Muscle layer of duodenum (tissue), 2 donors: ENCODE results near the gene TBX1.
A peak's percentile ranks its signal among the peaks of the same experiment; 100 is the strongest.

Source experiments
- H3K27ac ChIP-seq: one replicate; pipeline ENCODE4 v1.7.0; 2013; ENCODE audit warnings: mild to moderate bottlenecking, low read length
- H3K27me3 ChIP-seq: one replicate; pipeline ENCODE4 v1.7.0; 2013; ENCODE audit warnings: low read depth, mild to moderate bottlenecking, control low read depth, low read length
- H3K36me3 ChIP-seq, 2 donors: one replicate each; pipeline ENCODE4 v1.7.0; 2013; ENCODE audit warnings: low read length in 2 of 2, control low read depth in 1 of 2, mild to moderate bottlenecking in 1 of 2; ENCODE audit not compliant: insufficient read depth in 2 of 2, control insufficient read depth in 1 of 2
- H3K4me1 ChIP-seq, 2 donors: one replicate each; pipeline ENCODE4 v1.7.0; 2013; ENCODE audit warnings: low read length in 2 of 2, mild to moderate bottlenecking in 2 of 2, control low read depth in 1 of 2, moderate library complexity in 1 of 2; ENCODE audit not compliant: insufficient read depth in 2 of 2, control insufficient read depth in 1 of 2
- H3K4me3 ChIP-seq, 2 donors: one replicate each; pipeline ENCODE4 v1.7.0; 2013; ENCODE audit warnings: low read length in 2 of 2, low read depth in 1 of 2, mild to moderate bottlenecking in 1 of 2
- H3K9me3 ChIP-seq, 2 donors: one replicate each; pipeline ENCODE4 v1.7.0; 2013; ENCODE audit warnings: low read length in 2 of 2, control low read depth in 1 of 2, mild to moderate bottlenecking in 1 of 2; ENCODE audit not compliant: control insufficient read depth in 1 of 2
- donor health status: healthy.

TBX1 gene

DNA sequence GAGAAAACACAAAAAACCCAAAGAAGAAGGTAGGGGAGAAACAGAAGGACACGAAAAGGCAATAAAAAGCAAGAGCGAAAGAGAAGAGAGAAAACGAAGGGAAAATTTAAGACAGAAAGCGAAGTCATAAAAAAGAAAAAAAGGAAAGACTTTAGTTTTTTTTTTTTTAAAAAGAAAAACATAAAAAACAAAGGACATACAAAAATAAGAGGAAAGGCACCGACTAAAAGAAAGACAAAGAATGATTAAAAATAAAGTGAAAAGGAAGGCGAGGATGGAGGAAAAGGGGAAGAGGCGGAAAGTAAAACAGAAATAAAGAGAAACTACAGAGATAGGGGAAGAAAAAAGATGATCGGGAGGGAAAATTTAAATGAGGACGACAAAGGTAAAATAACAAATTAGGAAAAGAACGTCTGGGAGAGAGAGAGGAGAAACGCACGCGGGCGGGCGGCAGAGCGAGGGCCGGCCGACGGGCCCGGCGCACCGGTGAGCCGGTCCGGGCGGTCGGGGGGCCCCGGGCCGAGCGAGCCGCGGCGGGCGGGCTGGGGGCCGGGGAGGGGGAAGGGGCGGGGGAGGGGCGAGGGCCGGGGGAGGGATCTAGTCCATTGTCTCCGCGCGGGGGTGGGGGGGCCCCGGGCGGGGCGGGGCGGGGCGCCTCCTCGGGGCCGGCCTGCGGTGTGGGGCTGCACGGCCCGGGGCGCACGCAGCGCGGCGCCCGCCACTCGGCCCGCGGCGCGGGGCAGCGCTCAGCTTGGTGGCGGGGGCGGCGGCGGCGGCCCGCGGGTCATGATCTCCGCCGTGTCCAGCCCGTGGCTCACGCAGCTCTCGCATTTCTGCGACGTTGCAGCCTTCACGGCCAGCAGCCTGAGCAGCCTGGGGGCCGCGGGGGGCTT is at the start of gene TBX1:
Gene TBX1 (plus strand): TSS at position 721 of the 893 bp plus-strand sequence. CDS start 66 bp downstream, at position 787.
- H3K4me1 ChIP-seq: peaks cover 0 to 41% of the 10 kb centered on the region in 2 donors
- H3K27me3 ChIP-seq: peaks cover 54% of the 10 kb centered on the region
- no peaks in the 10 kb centered on the region for H3K36me3 ChIP-seq
- H3K4me3 ChIP-seq: peak within 1 kb of the TSS in 1 of 2 donors; percentile 32
- H3K9me3 ChIP-seq: no peaks in the 10 kb centered on the region
- H3K27ac ChIP-seq: no peak within 1 kb of the TSS

DNA sequence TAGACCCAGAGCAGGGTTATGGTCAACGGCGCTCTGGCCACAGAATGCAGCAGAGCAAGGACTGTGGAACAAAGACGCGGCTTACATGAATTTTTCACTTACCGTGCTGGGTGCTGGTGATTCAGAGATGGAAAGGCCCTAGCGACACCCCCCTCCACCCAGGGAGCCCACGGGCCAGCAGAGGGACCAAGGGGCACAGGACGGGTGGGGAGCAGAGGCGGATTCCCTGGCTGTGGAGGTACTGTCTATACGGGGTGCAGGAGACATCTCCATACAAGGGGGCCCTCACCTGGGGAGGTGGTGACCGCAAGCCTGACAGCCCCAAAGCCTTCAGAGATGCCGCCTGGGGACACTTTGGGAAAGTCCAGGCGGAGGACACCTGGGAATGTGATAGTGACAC is 47.3 kb upstream of the TBX1 start:
- Histone ChIP-seq H3K27me3 (no peaks in the 10 kb centered on the region), H3K27ac (no peak overlapping the region), H3K9me3 (no peaks in the 10 kb centered on the region), H3K4me3 (no peak overlapping the region), H3K36me3 (no peaks in the 10 kb centered on the region), H3K4me1 (peaks cover 0 to 24% of the 10 kb centered on the region in 2 donors)

DNA sequence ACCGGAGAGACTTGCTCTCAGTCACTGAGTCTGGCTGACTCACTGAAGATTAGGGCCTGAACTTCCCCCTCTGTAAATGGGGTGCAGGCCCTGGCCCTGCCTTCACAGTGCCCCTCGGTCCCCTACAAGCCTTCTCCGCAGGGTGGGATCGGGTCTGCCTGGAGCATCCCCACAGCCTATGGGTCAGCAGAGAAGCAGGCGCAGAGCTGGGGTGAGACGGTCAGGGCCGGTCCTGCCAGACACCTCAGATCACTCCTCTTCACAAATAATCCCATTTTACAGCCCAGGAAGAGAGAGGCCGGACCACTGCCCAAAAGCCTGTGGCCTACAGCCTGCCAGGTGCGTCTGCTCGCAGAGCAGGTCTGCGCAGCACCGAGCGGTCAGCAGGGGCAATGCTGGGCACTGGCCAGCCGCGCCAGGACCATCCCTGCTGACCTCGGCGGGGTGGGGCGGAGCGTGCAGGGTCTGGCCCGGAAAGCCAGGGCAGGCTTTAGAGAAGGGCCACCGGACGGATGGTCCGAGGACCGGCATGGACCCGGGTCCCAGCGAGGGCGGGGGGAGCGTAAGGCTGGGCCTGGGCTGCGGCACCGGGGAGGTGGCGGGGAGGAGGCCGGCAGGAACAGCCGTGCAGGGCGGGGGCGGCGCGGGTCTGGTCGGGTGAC is 46.8 kb upstream of the TBX1 start:
- H3K4me1 ChIP-seq: peaks cover 0 to 24% of the 10 kb centered on the region in 2 donors
- H3K36me3 ChIP-seq: no peaks in the 10 kb centered on the region
- no peaks in the 10 kb centered on the region for H3K27me3 ChIP-seq
- H3K27ac ChIP-seq: no peak overlapping the region
- H3K9me3 ChIP-seq: no peaks in the 10 kb centered on the region
- H3K4me3 ChIP-seq: peak overlapping the region; percentile 11 to 64

DNA sequence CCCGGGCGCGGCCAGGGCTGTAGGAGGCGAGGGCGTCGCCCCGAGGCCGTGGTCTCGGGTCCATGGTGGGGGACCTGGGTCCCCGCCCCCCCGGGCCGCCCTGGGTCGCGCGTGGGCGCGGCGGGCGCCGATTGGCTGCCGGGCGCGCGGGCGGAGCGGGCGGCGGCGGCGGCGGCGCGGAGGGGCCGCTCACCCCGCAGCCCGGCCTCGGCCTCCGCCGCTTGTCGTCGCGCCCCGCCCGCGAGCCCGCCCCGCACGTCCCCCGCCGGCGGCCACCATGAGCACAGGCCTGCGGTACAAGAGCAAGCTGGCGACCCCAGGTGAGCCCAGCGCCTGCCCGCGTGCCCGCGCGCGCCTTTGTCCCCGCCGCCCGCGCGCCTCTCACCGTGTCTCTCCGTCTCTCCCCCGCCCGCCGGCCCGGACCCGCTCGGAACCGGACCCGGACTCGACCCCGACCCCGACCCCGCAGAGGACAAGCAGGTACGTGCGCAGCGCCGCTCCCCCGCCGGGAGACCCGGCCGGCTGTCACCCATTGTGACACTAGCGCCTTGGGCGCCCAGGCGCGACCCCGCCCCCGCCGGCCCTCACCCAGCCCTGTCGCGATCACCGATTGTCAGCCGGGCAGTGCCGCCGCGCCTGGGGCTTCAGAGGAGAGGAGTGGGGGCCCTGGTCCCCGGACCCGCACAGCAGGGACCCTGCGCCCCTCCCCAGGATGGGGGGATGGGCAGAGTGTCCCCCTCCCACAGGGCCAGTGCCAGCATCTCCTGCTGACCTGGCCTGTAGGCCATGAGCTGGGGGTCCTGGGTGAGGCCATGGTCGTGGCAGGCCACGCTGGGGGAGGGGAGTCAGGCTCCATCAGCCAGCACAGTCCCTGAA is 46.0 kb upstream of the TBX1 start, which contains the start of gene SEPTIN5:
Gene SEPTIN5 (plus strand): TSS at position 192 of the 876 bp plus-strand sequence. CDS start 86 bp downstream, at position 278.
- H3K36me3 ChIP-seq: no peaks in the 10 kb centered on the region
- H3K4me1 ChIP-seq: peaks cover 0 to 29% of the 10 kb centered on the region in 2 donors
- peak within 1 kb of the TSS; percentile 16 to 80 for H3K4me3 ChIP-seq
- H3K27me3 ChIP-seq: no peaks in the 10 kb centered on the region
- H3K27ac ChIP-seq: no peak within 1 kb of the TSS
- no peaks in the 10 kb centered on the region for H3K9me3 ChIP-seq

DNA sequence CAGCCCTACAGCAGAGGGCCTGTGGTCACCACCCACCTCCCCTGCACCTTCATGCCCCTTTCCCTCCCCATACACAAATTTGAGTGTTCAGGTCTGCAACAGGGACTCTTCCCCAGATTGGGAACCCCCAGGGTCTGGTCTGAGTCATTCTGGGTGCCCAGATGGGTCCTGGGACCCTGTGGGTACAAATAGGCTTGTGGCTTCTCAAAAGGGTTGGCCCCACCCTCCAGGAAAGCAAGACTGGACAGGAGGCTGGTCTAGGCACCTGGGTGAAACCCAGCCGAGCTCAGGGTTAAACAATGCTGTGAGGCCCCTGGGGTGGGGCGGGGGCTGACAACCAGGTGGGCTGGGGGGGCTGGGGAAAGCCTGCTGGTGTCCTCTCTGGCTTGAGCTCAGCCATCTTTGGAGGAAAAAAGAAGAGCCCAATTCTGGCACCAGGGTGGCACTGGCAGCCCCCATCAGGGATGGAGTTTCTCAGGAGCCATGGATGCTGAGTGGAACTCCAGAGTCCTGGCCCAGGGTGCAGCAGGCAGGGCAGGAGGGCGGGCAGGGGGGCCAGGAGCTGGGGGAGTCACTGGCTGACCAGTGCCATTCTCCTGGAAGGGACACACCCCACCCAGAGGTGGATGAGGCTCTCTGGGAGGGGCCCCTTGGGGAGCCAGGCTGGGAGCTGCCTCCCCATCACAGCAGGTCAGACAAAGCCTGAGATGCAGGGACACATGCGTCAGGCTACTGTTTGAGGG is 45.2 kb upstream of the TBX1 start:
- no peak overlapping the region for H3K27ac ChIP-seq
- no peaks in the 10 kb centered on the region for H3K27me3 ChIP-seq

DNA sequence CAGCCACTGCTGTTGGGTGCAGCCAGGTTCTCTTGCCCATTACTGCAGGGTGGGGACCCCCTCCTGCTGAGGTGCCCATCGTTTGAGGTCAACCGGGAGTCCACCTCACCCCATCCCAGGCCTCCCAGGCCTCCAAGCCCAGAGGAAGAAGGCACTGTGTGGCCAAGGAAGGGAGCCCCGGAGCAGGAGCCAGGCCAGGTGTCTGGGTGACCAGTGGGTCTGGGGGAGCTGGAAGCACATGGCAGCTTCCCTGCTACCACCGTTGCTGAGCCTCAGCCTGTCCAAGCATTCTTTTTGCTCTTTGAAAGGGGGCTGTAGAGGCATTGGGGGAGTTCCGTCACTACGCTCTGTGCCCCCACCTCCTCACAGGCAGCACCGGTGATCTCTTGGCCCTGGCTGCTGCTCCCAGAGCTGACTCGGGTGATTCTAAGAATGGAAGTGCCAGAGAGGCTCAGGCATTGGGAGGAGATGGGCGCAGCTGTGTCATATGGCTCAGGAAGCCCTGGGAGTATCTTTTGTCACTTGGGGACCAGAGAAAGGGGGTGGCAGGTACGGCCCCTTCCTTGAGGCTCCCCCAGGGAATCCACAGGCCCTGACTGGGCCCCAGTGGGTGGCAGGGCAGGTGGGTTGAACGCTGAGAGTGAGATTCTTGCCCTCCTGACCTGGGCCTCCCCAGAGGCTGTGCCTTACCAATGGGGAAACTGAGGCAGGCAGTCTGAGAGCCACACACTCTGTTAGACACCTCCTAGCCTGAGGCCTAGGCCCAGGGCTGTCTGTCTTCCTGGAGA is 44.3 kb upstream of the TBX1 start:
- H3K27me3 ChIP-seq: no peaks in the 10 kb centered on the region

More for the DNA sequence above, 45.2 kb upstream of the TBX1 start:
- peaks cover 0 to 7% of the 10 kb centered on the region in 2 donors for H3K36me3 ChIP-seq
- H3K4me1 ChIP-seq: peaks cover 0 to 29% of the 10 kb centered on the region in 2 donors
- H3K9me3 ChIP-seq: no peaks in the 10 kb centered on the region
- H3K4me3 ChIP-seq: peak overlapping the region; percentile 16 to 80

DNA sequence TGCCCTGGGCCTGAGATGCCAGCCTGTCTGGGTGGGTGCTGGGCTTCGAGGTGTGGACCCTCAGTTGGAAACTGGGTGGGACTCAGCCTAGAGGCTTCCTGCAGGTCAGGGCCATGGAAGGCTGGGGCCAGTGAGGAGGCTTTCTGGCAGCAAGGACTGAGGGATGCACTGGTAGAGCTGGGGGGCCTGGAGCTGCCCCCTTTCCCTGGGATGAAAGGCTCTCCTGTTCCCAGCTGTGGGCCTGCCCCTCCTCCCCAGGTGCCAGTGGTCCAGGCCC is 43.8 kb upstream of the TBX1 start:
- Histone ChIP-seq H3K27me3 (no peaks in the 10 kb centered on the region), H3K36me3 (peaks cover 0 to 20% of the 10 kb centered on the region in 2 donors), H3K4me3 (no peak overlapping the region), H3K27ac (no peak overlapping the region), H3K4me1 (peaks cover 0 to 29% of the 10 kb centered on the region in 2 donors), H3K9me3 (no peaks in the 10 kb centered on the region)

More for the DNA sequence above, 44.3 kb upstream of the TBX1 start:
- no peaks in the 10 kb centered on the region for H3K9me3 ChIP-seq
- H3K36me3 ChIP-seq: peaks cover 0 to 15% of the 10 kb centered on the region in 2 donors
- H3K4me3 ChIP-seq: no peak overlapping the region
- no peak overlapping the region for H3K27ac ChIP-seq
- peaks cover 0 to 29% of the 10 kb centered on the region in 2 donors for H3K4me1 ChIP-seq

DNA sequence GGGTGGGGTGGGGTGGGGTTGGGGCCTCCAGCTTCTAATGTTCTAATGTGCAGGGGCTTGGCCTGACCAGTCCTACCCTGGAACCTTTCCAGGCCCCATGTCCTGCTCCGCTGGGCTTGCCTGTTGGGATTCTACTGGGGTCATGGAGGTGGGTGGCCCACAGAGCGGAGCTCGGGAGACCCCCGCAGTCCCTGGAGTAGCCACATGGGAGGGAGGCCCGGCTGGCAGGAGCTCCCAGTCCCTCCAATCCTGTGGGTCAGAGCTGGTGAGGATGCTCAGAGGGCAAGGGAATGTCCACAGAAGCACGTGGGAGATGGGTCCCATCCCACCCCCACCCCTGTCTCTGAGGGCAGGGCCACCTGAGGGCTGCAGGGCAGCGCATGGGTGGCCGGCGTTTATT is 43.4 kb upstream of the TBX1 start:
- Histone ChIP-seq H3K4me1 (peaks cover 0 to 29% of the 10 kb centered on the region in 2 donors), H3K27me3 (no peaks in the 10 kb centered on the region), H3K36me3 (peaks cover 0 to 24% of the 10 kb centered on the region in 2 donors), H3K27ac (no peak overlapping the region), H3K9me3 (no peaks in the 10 kb centered on the region), H3K4me3 (peak overlapping the region in 1 of 2 donors; percentile 73)

DNA sequence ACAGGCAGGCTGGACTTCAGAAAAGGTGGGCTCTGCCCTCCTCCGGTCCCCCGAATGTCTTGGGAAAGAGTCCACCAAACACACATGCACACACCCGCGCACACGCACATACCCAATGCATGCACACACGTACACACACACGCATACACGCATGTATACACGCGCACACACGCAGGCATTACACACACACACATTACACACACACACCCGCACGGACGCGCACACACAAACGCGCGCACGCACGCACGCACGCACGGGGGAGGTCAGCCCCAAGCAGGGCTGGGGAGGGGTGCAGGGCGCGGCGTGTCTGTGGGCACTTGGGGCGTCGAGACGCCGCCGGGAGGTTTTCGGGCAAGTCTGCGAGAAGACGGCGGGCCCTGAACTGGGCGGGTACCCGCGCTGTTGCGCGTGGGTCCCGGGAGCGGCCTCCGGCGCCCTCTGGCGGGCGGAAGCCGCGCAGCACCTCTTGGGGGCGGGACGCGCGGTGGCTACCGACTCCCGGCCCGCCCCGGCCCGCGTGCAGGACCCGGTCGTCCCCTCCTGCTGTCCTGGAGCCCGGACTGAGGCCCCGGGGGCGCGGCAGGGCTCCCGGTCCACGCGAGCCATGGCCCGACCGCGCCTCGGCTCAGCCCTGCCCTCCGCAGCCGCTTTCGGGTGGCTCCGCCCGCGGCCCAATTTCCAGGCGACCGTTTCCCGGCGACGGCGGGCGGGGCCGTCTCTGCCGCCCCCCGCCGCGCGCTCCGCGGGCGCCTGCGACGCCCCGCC is 42.7 kb upstream of the TBX1 start:
- H3K27me3 ChIP-seq: no peaks in the 10 kb centered on the region
- peaks cover 0 to 30% of the 10 kb centered on the region in 2 donors for H3K36me3 ChIP-seq
- no peaks in the 10 kb centered on the region for H3K9me3 ChIP-seq
- H3K4me1 ChIP-seq: peaks cover 0 to 29% of the 10 kb centered on the region in 2 donors
- no peak overlapping the region for H3K27ac ChIP-seq
- H3K4me3 ChIP-seq: peak overlapping the region in 1 of 2 donors; percentile 73
